GM12878 (cell line): ENCODE data around the gene C8G. TPM values are rescaled to one million over a fixed set of nuclear protein-coding genes. Genes with fewer than 3 reads are reported as not detected.

Source experiments
- ATAC-seq: fragments of 200-7000 bp; cut with Tn5 transposase; 3 replicates; pipeline ENCODE4 v1.9.1; 2020; ENCODE audit warnings: mild to moderate bottlenecking, moderate library complexity
- BruUV-seq: library from RNA; stranded (reverse); fragments of 400-500 nt; replicated peaks from 2 replicates; lab custom pipeline; 2021; lab: Mats Ljungman, UMichigan
- CTCF ChIA-PET: fragments of 300-600 bp; sonication (Branson Sonifier 250); formaldehyde crosslinking; extraction: SDS; loops from one replicate; lab custom pipeline; 2021; ENCODE audit warnings: inconsistent platforms; lab: Yijun Ruan, JAX
- POLR2A ChIA-PET: fragments of 350-600 bp; formaldehyde crosslinking; extraction: SDS; loops from one replicate; lab custom pipeline; 2021; ENCODE audit warnings: inconsistent platforms; lab: Charles Lee
- RAD21 ChIA-PET: fragments of 300-600 bp; sonication (Branson Sonifier 250); formaldehyde crosslinking; loops from one replicate; lab custom pipeline; 2023; ENCODE audit warnings: antibody characterized with exemption; ENCODE audit not compliant: unreplicated experiment; lab: Charles Lee
- SMC1A ChIA-PET: fragments of 300-600 bp; sonication (Branson Sonifier 250); formaldehyde crosslinking; loops from one replicate; lab custom pipeline; 2023; ENCODE audit not compliant: unreplicated experiment, uncharacterized antibody; lab: Charles Lee
- DNase-seq: peaks from one replicate; pipeline ENCODE4 v3.0.0-alpha.2; 2011; ENCODE audit warnings: low read depth, low spot score
- FAIRE-seq: peaks from 3 replicates; lab custom pipeline; 2011; peaks lifted over from hg19 to GRCh38; lab: Jason Lieb, UNC
- H2AFZ ChIP-seq: 2 replicates; pipeline ENCODE4 v1.6.0; 2011; ENCODE audit warnings: low read depth, low read length, control low read depth; ENCODE audit not compliant: control insufficient read depth
- H3K27ac ChIP-seq: 2 replicates; pipeline ENCODE4 v1.5.1; 2011; ENCODE audit warnings: control low read depth; ENCODE audit not compliant: control insufficient read depth, insufficient read depth
- H3K27me3 ChIP-seq, 2 experiments: replicated peaks in 1 of 2; 2 replicates each; pipeline versions ENCODE4 v1.6.0 to v1.6.1; 2011; ENCODE audit warnings: low read length in 1 of 2; ENCODE audit not compliant: control insufficient read depth in 2 of 2, insufficient read depth in 2 of 2
- H3K36me3 ChIP-seq, 2 experiments: 2 replicates each; pipeline ENCODE4 v1.5.1; 2011; ENCODE audit warnings: low read length in 1 of 2; ENCODE audit not compliant: control insufficient read depth in 2 of 2, insufficient read depth in 2 of 2
- H3K4me1 ChIP-seq: 2 replicates; pipeline ENCODE4 v1.6.1; 2011; ENCODE audit warnings: mild to moderate bottlenecking, low read length, moderate library complexity, mixed read lengths; ENCODE audit not compliant: control insufficient read depth, insufficient read depth
- H3K4me2 ChIP-seq: 2 replicates; pipeline ENCODE4 v1.6.0; 2011; ENCODE audit warnings: control low read depth; ENCODE audit not compliant: control insufficient read depth, insufficient read depth
- H3K4me3 ChIP-seq: fragments of 200-600 bp; sonication (generic); 2 replicates; pipeline ENCODE4 v1.5.1; 2016
- H3K79me2 ChIP-seq: 2 replicates; pipeline ENCODE4 v1.6.0; 2011; ENCODE audit warnings: low read length; ENCODE audit not compliant: control insufficient read depth, insufficient read depth
- H3K9ac ChIP-seq: 2 replicates; pipeline ENCODE4 v1.8.0; 2011; ENCODE audit warnings: low read length, control low read depth, mixed read lengths; ENCODE audit not compliant: control insufficient read depth, insufficient read depth
- H3K9me3 ChIP-seq: replicated peaks from 3 replicates; pipeline ENCODE4 v1.5.1; 2011; ENCODE audit warnings: mild to moderate bottlenecking, low read length; ENCODE audit not compliant: control insufficient read depth, insufficient read depth
- H4K20me1 ChIP-seq: 2 replicates; pipeline ENCODE4 v1.6.0; 2011; ENCODE audit not compliant: control insufficient read depth, insufficient read depth
- BCL11A ChIP-seq: IDR thresholded peaks from 2 replicates; pipeline ENCODE4 v1.6.1; 2011; ENCODE audit warnings: low read depth, low read length
- BMI1 ChIP-seq: fragments of 450-650 bp; IDR thresholded peaks from 2 replicates; pipeline ENCODE4 v1.6.1; 2016; ENCODE audit warnings: mild to moderate bottlenecking, moderate library complexity, borderline replicate concordance
- CHD4 ChIP-seq: fragments of 200-600 bp; sonication (generic); IDR thresholded peaks from 2 replicates; pipeline ENCODE4 v1.6.1; 2016; ENCODE audit warnings: mild to moderate bottlenecking
- JUND ChIP-seq: IDR thresholded peaks from 2 replicates; pipeline ENCODE4 v1.6.1; 2012; ENCODE audit warnings: low read depth, mild to moderate bottlenecking, low read length, improper control_type of control experiment, moderate library complexity
- RELB ChIP-seq: fragments of 450-650 bp; IDR thresholded peaks from 2 replicates; pipeline ENCODE4 v1.6.1; 2017; ENCODE audit warnings: low read depth, mild to moderate bottlenecking, moderate library complexity
- RFX5 ChIP-seq: IDR thresholded peaks from 2 replicates; pipeline ENCODE4 v1.6.1; 2011; ENCODE audit warnings: low read depth, low read length, improper control_type of control experiment
- SMC3 ChIP-seq: IDR thresholded peaks from 2 replicates; pipeline ENCODE4 v1.6.1; 2011; ENCODE audit warnings: low read length, improper control_type of control experiment, borderline replicate concordance
- SREBF1 ChIP-seq: IDR thresholded peaks from 2 replicates; pipeline ENCODE4 v1.6.1; 2012; ENCODE audit warnings: mild to moderate bottlenecking, low read length
- TCF3 ChIP-seq: IDR thresholded peaks from 2 replicates; pipeline ENCODE4 v1.6.1; 2012; ENCODE audit warnings: low read depth, mild to moderate bottlenecking, low read length, borderline replicate concordance; ENCODE audit not compliant: insufficient read depth
- YY1 ChIP-seq: IDR thresholded peaks from 2 replicates; pipeline ENCODE4 v1.6.1; 2011; ENCODE audit warnings: low read depth, mild to moderate bottlenecking, low read length
- ZNF217 ChIP-seq: fragments of 450-650 bp; IDR thresholded peaks from 2 replicates; pipeline ENCODE4 v1.6.1; 2017; ENCODE audit warnings: antibody characterized with exemption, mild to moderate bottlenecking
- ZNF384 ChIP-seq: IDR thresholded peaks from 2 replicates; pipeline ENCODE4 v1.6.1; 2012; ENCODE audit warnings: low read depth, mild to moderate bottlenecking, low read length, improper control_type of control experiment, borderline replicate concordance
- WGBS: methylation state at CpG from one replicate; pipeline ENCODE4 v1.1.6; 2016; ENCODE audit warnings: low lambda C conversion rate; ENCODE audit not compliant: insufficient replicate concordance, insufficient coverage; ENCODE audit errors: missing lambda C conversion rate; 5-methylcytosine and 5-hydroxymethylcytosine counted together
- in situ Hi-C: fragments of 300-500 bp; cut with MboI; formaldehyde crosslinking; loops from 9 replicates; pipeline ENCODE4 v1.14.3; 2018; ENCODE audit warnings: mixed read lengths
- intact Hi-C: fragments of 100-400 bp; cut with micrococcal nuclease; formaldehyde crosslinking; loops from one replicate; pipeline ENCODE4 v1.14.2; 2022; ENCODE audit not compliant: unreplicated experiment
- polyA plus RNA-seq, 11 experiments: library from polyadenylated mRNA; depleted of rRNA in 4 of 11; unstranded in 6 of 11; stranded (reverse) in 5 of 11; fragments of >200 nt; fragmentation: Nextera tagmentation in 4 of 11; fragmentation: Illumina TruSeq in 1 of 11; extraction: Ambion mirVana in 4 of 11; extraction: Trizol in 1 of 11; gene quantifications; 1 replicate in 1 of 11; 2 replicates in 10 of 11; pipeline versions ENCODE4 v1.2.1 to v1.2.3, GENCODE V29; 2011 to 2016; ENCODE audit warnings: inconsistent platforms in 2 of 11, missing spikeins in 2 of 11, low read depth in 1 of 11
- total RNA-seq, 4 experiments: library from RNA; depleted of rRNA in 3 of 4; stranded (reverse); fragments of >200 nt in 3 of 4; fragmentation: Illumina TruSeq in 1 of 4; extraction: Trizol in 1 of 4; gene quantifications; 2 replicates each; pipeline versions ENCODE4 v1.2.1 to v1.2.3, GENCODE V29; 2013 to 2021

C8G gene
- total and polyA plus RNA-seq, 10 of the 15 experiments (the other 5 are each of a cell fraction or from before 2014, with no cell fraction given), result 0.26 to 0.69 (median 0.50) TPM; not detected in 7

- no peak overlapping the region for H3K9ac ChIP-seq
- H3K4me3 ChIP-seq, result no peak overlapping the region
- in situ Hi-C loops, result no loop called here
- WGBS, result 64% methylated on average over 13 of the region's 15 CpGs
- no peaks in the 10 kb centered on the region for H3K36me3 ChIP-seq
- ChIA-PET SMC1A (interaction anchor here (0.6 kb wide), 1 partner anchor 13 kb away, joined by 3 read pairs; no protein-coding TSS in a partner anchor), POLR2A (interaction anchor here (0.6 kb wide), 1 partner anchor 270 kb away, joined by 3 read pairs; no protein-coding TSS in a partner anchor), CTCF (interaction anchor here (1.0 kb wide), 1 partner anchor 82 kb away, joined by 4 read pairs; no protein-coding TSS in a partner anchor), RAD21 (interaction anchor here (0.6 kb wide), 1 partner anchor 267 kb away, joined by 3 read pairs; no protein-coding TSS in a partner anchor)
- H3K27ac ChIP-seq, result no peak overlapping the region
- FAIRE-seq (no peak), DNase-seq (no peak), ATAC-seq (no peak)
- no peak overlapping the region for H2AFZ ChIP-seq
- H4K20me1 ChIP-seq, result no peaks in the 10 kb centered on the region
- no peaks in the 10 kb centered on the region for H3K79me2 ChIP-seq
- no peak for TF ChIP-seq ZNF384
- TF ChIP-seq BMI1, result no peak
- H3K4me1 ChIP-seq, result peaks cover 6% of the 10 kb centered on the region; the same call in 1 of the 2 replicates
- intact Hi-C loops, result no loop called here
- no peaks in the 10 kb centered on the region for H3K9me3 ChIP-seq
- H3K4me2 ChIP-seq, result no peak overlapping the region
- no peaks in the 10 kb centered on the region for H3K27me3 ChIP-seq
- BruUV-seq, result no TSS peak
Observed at GRCh38 chr9:136952321-136952850, 7.3 kb downstream of the C8G start.

- H3K36me3 ChIP-seq, result no peaks in the 10 kb centered on the region
- no peaks in the 10 kb centered on the region for H3K79me2 ChIP-seq
- WGBS, result 80% methylated on average over 33 of the region's 44 CpGs
- DNase-seq (no peak), FAIRE-seq (no peak), ATAC-seq (no peak)
- CTCF ChIA-PET, result interaction anchor here (1.0 kb wide), 1 partner anchor 82 kb away, joined by 4 read pairs; no protein-coding TSS in a partner anchor
- H3K27me3 ChIP-seq, result no peaks in the 10 kb centered on the region
- no peak overlapping the region for H3K9ac ChIP-seq
- H3K4me1 ChIP-seq, result peaks cover 6% of the 10 kb centered on the region; the same call in 1 of the 2 replicates
- SMC1A ChIA-PET, result interaction anchor here (0.6 kb wide), 1 partner anchor 12 kb away, joined by 3 read pairs; no protein-coding TSS in a partner anchor
- H3K4me3 ChIP-seq, result no peak overlapping the region
- no TSS peak for BruUV-seq
- H4K20me1 ChIP-seq, result no peaks in the 10 kb centered on the region
- H3K27ac ChIP-seq, result no peak overlapping the region
- POLR2A ChIA-PET, result no interaction called here
- intact Hi-C loops, result no loop called here
- in situ Hi-C loops, result no loop called here
- no peak overlapping the region for H3K4me2 ChIP-seq
- RAD21 ChIA-PET, result interaction anchor here (0.6 kb wide), 1 partner anchor 267 kb away, joined by 3 read pairs; no protein-coding TSS in a partner anchor
- H3K9me3 ChIP-seq, result no peaks in the 10 kb centered on the region
- no peak overlapping the region for H2AFZ ChIP-seq
- TF ChIP-seq ZNF217 (no peak), YY1 (no peak), TCF3 (no peak), BCL11A (no peak), RFX5 (no peak), CHD4 (no peak), SREBF1 (no peak), JUND (no peak), RELB (no peak), SMC3 (no peak)
Observed at GRCh38 chr9:136952876-136953770, 8.1 kb downstream of the C8G start.
